GM12878 (cell line): ENCODE measurements around the gene RNU11. TPM values are rescaled to one million over a fixed set of nuclear protein-coding genes. Genes with fewer than 3 reads are reported as not detected.

Experiments used
- ATF2 ChIP-seq: IDR thresholded peaks from 2 replicates; pipeline ENCODE4 v1.6.1; 2012; ENCODE audit warnings: low read length, inconsistent platforms
- BCL11A ChIP-seq: IDR thresholded peaks from 2 replicates; pipeline ENCODE4 v1.6.1; 2011; ENCODE audit warnings: low read depth, low read length
- BRCA1 ChIP-seq: IDR thresholded peaks from 2 replicates; pipeline ENCODE4 v1.6.1; 2011; ENCODE audit warnings: low read depth, low read length, improper control_type of control experiment
- CBX3 ChIP-seq: fragments of 200-600 bp; sonication (generic); IDR thresholded peaks from 2 replicates; pipeline ENCODE4 v1.6.1; 2016; ENCODE audit warnings: low read depth, borderline replicate concordance
- CEBPZ ChIP-seq: fragments of 150-350 bp; IDR thresholded peaks from 2 replicates; pipeline ENCODE4 v1.6.1; 2016; ENCODE audit warnings: low read depth, low read length
- DPF2 ChIP-seq: fragments of 450-650 bp; IDR thresholded peaks from 2 replicates; pipeline ENCODE4 v1.6.1; 2017; ENCODE audit warnings: mild to moderate bottlenecking
- ESRRA ChIP-seq: IDR thresholded peaks from 2 replicates; pipeline ENCODE4 v1.6.1; 2012; ENCODE audit warnings: mild to moderate bottlenecking, low read length, improper control_type of control experiment
- FOXK2 ChIP-seq: fragments of 450-650 bp; IDR thresholded peaks from 2 replicates; pipeline ENCODE4 v1.6.1; 2017; ENCODE audit warnings: mild to moderate bottlenecking, moderate library complexity
- GATAD2B ChIP-seq: fragments of 450-650 bp; conservative IDR thresholded peaks from 2 replicates; pipeline ENCODE4 v1.6.1; 2017; ENCODE audit warnings: low read depth, mild to moderate bottlenecking, moderate library complexity
- HDGF ChIP-seq: fragments of 450-650 bp; IDR thresholded peaks from 2 replicates; pipeline ENCODE4 v1.6.1; 2016; ENCODE audit warnings: antibody characterized with exemption
- IKZF1 ChIP-seq: fragments of 450-650 bp; conservative IDR thresholded peaks from 2 replicates; pipeline ENCODE4 v1.6.1; 2017; ENCODE audit warnings: antibody characterized with exemption, mild to moderate bottlenecking
- NFYB ChIP-seq: IDR thresholded peaks from 2 replicates; pipeline ENCODE4 v1.6.1; 2011; ENCODE audit warnings: low read depth, mild to moderate bottlenecking, low read length, improper control_type of control experiment, moderate library complexity; ENCODE audit not compliant: insufficient read depth
- NR2F1 ChIP-seq: fragments of 450-650 bp; conservative IDR thresholded peaks from 2 replicates; pipeline ENCODE4 v1.6.1; 2017; ENCODE audit warnings: mild to moderate bottlenecking
- PAX5 ChIP-seq: IDR thresholded peaks from 2 replicates; pipeline ENCODE4 v1.6.1; 2011; ENCODE audit warnings: low read depth, low read length, borderline replicate concordance
- POLR2AphosphoS2 ChIP-seq: IDR thresholded peaks from 2 replicates; pipeline ENCODE4 v1.6.1; 2011; ENCODE audit warnings: low read depth, mild to moderate bottlenecking, low read length, improper control_type of control experiment, moderate library complexity
- SIN3A ChIP-seq: IDR thresholded peaks from 2 replicates; pipeline ENCODE4 v1.6.1; 2012; ENCODE audit warnings: low read depth, low read length, improper control_type of control experiment
- SIX5 ChIP-seq: IDR thresholded peaks from 2 replicates; pipeline ENCODE4 v1.6.1; 2011; ENCODE audit warnings: mild to moderate bottlenecking, low read depth, low read length, moderate library complexity; ENCODE audit not compliant: severe bottlenecking
- TAF1 ChIP-seq: IDR thresholded peaks from 2 replicates; pipeline ENCODE4 v1.6.1; 2011; ENCODE audit warnings: mild to moderate bottlenecking, low read depth, low read length, borderline replicate concordance
- TARDBP ChIP-seq: IDR thresholded peaks from 2 replicates; pipeline ENCODE4 v1.6.1; 2016; ENCODE audit warnings: borderline replicate concordance
- TCF12 ChIP-seq: IDR thresholded peaks from 2 replicates; pipeline ENCODE4 v1.6.1; 2011; ENCODE audit warnings: low read depth, mild to moderate bottlenecking, low read length
- USF2 ChIP-seq: IDR thresholded peaks from 2 replicates; pipeline ENCODE4 v1.6.1; 2011; ENCODE audit warnings: low read depth, low read length, improper control_type of control experiment, borderline replicate concordance
- ZBED1 ChIP-seq: IDR thresholded peaks from 2 replicates; pipeline ENCODE4 v1.6.1; 2016; ENCODE audit warnings: borderline replicate concordance
- ZNF207 ChIP-seq: fragments of 450-650 bp; IDR thresholded peaks from 2 replicates; pipeline ENCODE4 v1.6.1; 2014; ENCODE audit warnings: antibody characterized with exemption, mild to moderate bottlenecking, borderline replicate concordance
- ZNF384 ChIP-seq: IDR thresholded peaks from 2 replicates; pipeline ENCODE4 v1.6.1; 2012; ENCODE audit warnings: low read depth, mild to moderate bottlenecking, low read length, improper control_type of control experiment, borderline replicate concordance
- polyA plus RNA-seq, 11 experiments: library from polyadenylated mRNA; depleted of rRNA in 4 of 11; unstranded in 6 of 11; stranded (reverse) in 5 of 11; fragments of >200 nt; fragmentation: Nextera tagmentation in 4 of 11; fragmentation: Illumina TruSeq in 1 of 11; extraction: Ambion mirVana in 4 of 11; extraction: Trizol in 1 of 11; gene quantifications; 1 replicate in 1 of 11; 2 replicates in 10 of 11; pipeline versions ENCODE4 v1.2.1 to v1.2.3, GENCODE V29; 2011 to 2016; ENCODE audit warnings: inconsistent platforms in 2 of 11, missing spikeins in 2 of 11, low read depth in 1 of 11
- total RNA-seq, 4 experiments: library from RNA; depleted of rRNA in 3 of 4; stranded (reverse); fragments of >200 nt in 3 of 4; fragmentation: Illumina TruSeq in 1 of 4; extraction: Trizol in 1 of 4; gene quantifications; 2 replicates each; pipeline versions ENCODE4 v1.2.1 to v1.2.3, GENCODE V29; 2013 to 2021

Gene RNU11
- total and polyA plus RNA-seq, 10 of the 15 experiments (the other 5 are each of a cell fraction or from before 2014, with no cell fraction given): under 0.01 TPM; not detected in 9

- no peak for TF ChIP-seq CEBPZ
- TF ChIP-seq PAX5: no peak
- TF ChIP-seq POLR2AphosphoS2: peak; percentile 8; the same call in 1 of the 2 replicates
- TF ChIP-seq BRCA1: no peak
- no peak for TF ChIP-seq TARDBP
- TF ChIP-seq ESRRA: no peak
- peak; percentile 29; the same call in 1 of the 2 replicates for TF ChIP-seq DPF2
- TF ChIP-seq USF2: no peak
- TF ChIP-seq GATAD2B: peak; percentile 89
- TF ChIP-seq NR2F1: peak; percentile 55
- peak; percentile 52; the same call in 1 of the 2 replicates for TF ChIP-seq TAF1
- no peak for TF ChIP-seq BCL11A
- TF ChIP-seq FOXK2: no peak
- no peak for TF ChIP-seq SIX5
- 0 out of 2 replicates have a peak, but pooled peaks have one; percentile 29 for TF ChIP-seq ZNF207
- no peak for TF ChIP-seq HDGF
- no peak for TF ChIP-seq NFYB
- TF ChIP-seq IKZF1: peak; percentile 65; the same call in 1 of the 2 replicates
- TF ChIP-seq ATF2: no peak
- no peak for TF ChIP-seq ZBED1
- 0 out of 2 replicates have a peak, but pooled peaks have one; percentile 61 for TF ChIP-seq SIN3A
- TF ChIP-seq ZNF384: no peak
- no peak for TF ChIP-seq TCF12
- no peak for TF ChIP-seq CBX3
Measured at GRCh38 chr1:28668956-28669723, 20.7 kb downstream of the RNU11 start (continued).
